ENCODE measurements around the gene ZBTB34. TPM values are rescaled to one million over a fixed set of nuclear protein-coding genes. Genes with fewer than 3 reads are reported as not detected.

Gene ZBTB34
- total and polyA plus RNA-seq, 2 of the 4 experiments (the other 2 are of a cell fraction), result 2.7 to 3.1 TPM

DNA sequence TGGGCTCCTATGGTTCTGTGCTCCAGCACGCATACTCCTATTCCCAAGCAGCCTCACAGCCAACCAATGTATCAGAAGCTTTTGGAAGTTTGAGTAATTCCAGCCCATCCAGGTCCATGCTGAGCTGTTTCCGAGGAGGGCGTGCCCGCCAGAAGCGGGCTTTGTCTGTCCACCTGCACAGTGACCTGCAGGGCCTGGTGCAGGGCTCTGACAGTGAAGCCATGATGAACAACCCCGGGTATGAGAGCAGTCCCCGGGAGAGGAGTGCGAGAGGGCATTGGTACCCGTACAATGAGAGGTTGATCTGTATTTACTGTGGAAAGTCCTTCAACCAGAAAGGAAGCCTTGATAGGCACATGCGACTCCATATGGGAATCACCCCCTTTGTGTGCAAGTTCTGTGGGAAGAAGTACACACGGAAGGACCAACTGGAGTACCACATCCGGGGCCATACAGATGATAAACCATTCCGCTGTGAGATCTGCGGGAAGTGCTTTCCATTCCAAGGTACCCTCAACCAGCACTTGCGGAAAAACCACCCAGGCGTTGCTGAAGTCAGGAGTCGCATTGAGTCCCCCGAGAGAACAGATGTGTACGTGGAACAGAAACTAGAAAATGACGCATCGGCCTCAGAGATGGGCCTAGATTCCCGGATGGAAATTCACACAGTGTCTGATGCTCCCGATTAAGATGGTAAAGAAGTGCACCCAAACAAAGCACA, 19.9 kb downstream of the ZBTB34 start:
- intact Hi-C loops (cut with micrococcal nuclease) (no loop called here), in situ Hi-C loops (cut with MboI; ENCODE audit: low sequenced_read_pairs) (no loop called here), dilution Hi-C loops (cut with HindIII; ENCODE audit: low sequenced_read_pairs, unreplicated experiment) (no loop called here)
- ATAC-seq (ENCODE audit: low read depth) (no peak), DNase-seq (no peak)
- H3K27ac ChIP-seq (ENCODE audit: insufficient read depth, low read length), result no peak overlapping the region
- H2AFZ ChIP-seq (replicated peaks; ENCODE audit: low read length, poor library complexity), result no peak overlapping the region
- no peak overlapping the region for H3K23ac ChIP-seq (ENCODE audit: low read depth, low read length)
- no peak overlapping the region for H3K14ac ChIP-seq (replicated peaks; ENCODE audit: low read depth, low read length)
- peaks cover 47% of the 10 kb centered on the region for H4K20me1 ChIP-seq (ENCODE audit: insufficient read depth, low read length)
- H3K18ac ChIP-seq (ENCODE audit: low read depth, low read length), result no peak overlapping the region
- peaks cover 3% of the 10 kb centered on the region for H3K4me1 ChIP-seq (ENCODE audit: control insufficient read depth, insufficient read depth, low read length)
- H3K27me3 ChIP-seq (ENCODE audit: control insufficient read depth, insufficient read depth, low read length), result no peaks in the 10 kb centered on the region
- H2BK5ac ChIP-seq (ENCODE audit: low read depth, low read length, poor library complexity, severe bottlenecking), result no peak overlapping the region
- no peak overlapping the region for H3K4ac ChIP-seq (ENCODE audit: low read depth, low read length)
- H4K5ac ChIP-seq (ENCODE audit: low read depth, low read length), result no peak overlapping the region
- no peak overlapping the region for H3K56ac ChIP-seq (ENCODE audit: extremely low read depth, insufficient read depth, low read length)
- WGBS, 2 experiments (ENCODE audit: extremely low coverage in 2 of 2, insufficient read length in 1 of 2), result 99% methylated on average over 8 of the region's 23 CpGs; no CpG with 5 or more reads in 1 of the 2 experiments
- peaks cover 6% of the 10 kb centered on the region; the same call in 1 of the 2 replicates for H3K9me1 ChIP-seq (ENCODE audit: insufficient read depth, low read length)
- BruUV-seq (replicated peaks), result no TSS peak
- H4K91ac ChIP-seq (ENCODE audit: insufficient read depth, low read depth, low read length), result no peak overlapping the region
- H3K9me3 ChIP-seq (ENCODE audit: control insufficient read depth, insufficient read depth, low read length), result no peaks in the 10 kb centered on the region
- no peak overlapping the region for H2BK120ac ChIP-seq (ENCODE audit: low read depth, low read length)
- peaks cover 36 to 71% of the 10 kb centered on the region in 2 experiments for H3K79me1 ChIP-seq (ENCODE audit: low read depth in 1 of 2, low read length in 2 of 2)
- ChIA-PET CTCF (no interaction called here), POLR2A (ENCODE audit: unreplicated experiment) (no interaction called here)
- H3K9ac ChIP-seq (ENCODE audit: low read depth, low read length), result no peak overlapping the region
- H2BK20ac ChIP-seq (ENCODE audit: low read depth, low read length), result no peak overlapping the region
- TF ChIP-seq, protein P1, sequence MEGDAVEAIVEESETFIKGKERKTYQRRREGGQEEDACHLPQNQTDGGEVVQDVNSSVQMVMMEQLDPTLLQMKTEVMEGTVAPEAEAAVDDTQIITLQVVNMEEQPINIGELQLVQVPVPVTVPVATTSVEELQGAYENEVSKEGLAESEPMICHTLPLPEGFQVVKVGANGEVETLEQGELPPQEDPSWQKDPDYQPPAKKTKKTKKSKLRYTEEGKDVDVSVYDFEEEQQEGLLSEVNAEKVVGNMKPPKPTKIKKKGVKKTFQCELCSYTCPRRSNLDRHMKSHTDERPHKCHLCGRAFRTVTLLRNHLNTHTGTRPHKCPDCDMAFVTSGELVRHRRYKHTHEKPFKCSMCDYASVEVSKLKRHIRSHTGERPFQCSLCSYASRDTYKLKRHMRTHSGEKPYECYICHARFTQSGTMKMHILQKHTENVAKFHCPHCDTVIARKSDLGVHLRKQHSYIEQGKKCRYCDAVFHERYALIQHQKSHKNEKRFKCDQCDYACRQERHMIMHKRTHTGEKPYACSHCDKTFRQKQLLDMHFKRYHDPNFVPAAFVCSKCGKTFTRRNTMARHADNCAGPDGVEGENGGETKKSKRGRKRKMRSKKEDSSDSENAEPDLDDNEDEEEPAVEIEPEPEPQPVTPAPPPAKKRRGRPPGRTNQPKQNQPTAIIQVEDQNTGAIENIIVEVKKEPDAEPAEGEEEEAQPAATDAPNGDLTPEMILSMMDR (conservative IDR thresholded peaks at IDR 0.05; ENCODE audit: low read depth, low read length), result no peak
- TF ChIP-seq SMC3 (IDR thresholded peaks at IDR 0.05; ENCODE audit: low read depth, low read length) (no peak), BHLHE40 (IDR thresholded peaks at IDR 0.05; ENCODE audit: low read depth, low read length) (no peak), MAFK (IDR thresholded peaks at IDR 0.05; ENCODE audit: low read depth, low read length) (no peak), RAD21 (IDR thresholded peaks at IDR 0.05; ENCODE audit: low read length) (no peak), CEBPB (IDR thresholded peaks at IDR 0.05; ENCODE audit: low read depth, low read length) (no peak), RCOR1 (IDR thresholded peaks at IDR 0.05; ENCODE audit: insufficient replicate concordance, low read length) (no peak), MAZ (IDR thresholded peaks at IDR 0.05; ENCODE audit: borderline replicate concordance, low read depth, low read length) (no peak), RFX5 (IDR thresholded peaks at IDR 0.05; ENCODE audit: low read depth, low read length) (no peak), CHD1 (IDR thresholded peaks at IDR 0.05; ENCODE audit: low read depth, low read length) (no peak), FOS (IDR thresholded peaks at IDR 0.05; ENCODE audit: low read depth, low read length) (no peak)
- TF ChIP-seq, protein P2, sequence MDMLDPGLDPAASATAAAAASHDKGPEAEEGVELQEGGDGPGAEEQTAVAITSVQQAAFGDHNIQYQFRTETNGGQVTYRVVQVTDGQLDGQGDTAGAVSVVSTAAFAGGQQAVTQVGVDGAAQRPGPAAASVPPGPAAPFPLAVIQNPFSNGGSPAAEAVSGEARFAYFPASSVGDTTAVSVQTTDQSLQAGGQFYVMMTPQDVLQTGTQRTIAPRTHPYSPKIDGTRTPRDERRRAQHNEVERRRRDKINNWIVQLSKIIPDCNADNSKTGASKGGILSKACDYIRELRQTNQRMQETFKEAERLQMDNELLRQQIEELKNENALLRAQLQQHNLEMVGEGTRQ (IDR thresholded peaks at IDR 0.05; ENCODE audit: low read depth, low read length), result no peak
- TF ChIP-seq, protein P3, sequence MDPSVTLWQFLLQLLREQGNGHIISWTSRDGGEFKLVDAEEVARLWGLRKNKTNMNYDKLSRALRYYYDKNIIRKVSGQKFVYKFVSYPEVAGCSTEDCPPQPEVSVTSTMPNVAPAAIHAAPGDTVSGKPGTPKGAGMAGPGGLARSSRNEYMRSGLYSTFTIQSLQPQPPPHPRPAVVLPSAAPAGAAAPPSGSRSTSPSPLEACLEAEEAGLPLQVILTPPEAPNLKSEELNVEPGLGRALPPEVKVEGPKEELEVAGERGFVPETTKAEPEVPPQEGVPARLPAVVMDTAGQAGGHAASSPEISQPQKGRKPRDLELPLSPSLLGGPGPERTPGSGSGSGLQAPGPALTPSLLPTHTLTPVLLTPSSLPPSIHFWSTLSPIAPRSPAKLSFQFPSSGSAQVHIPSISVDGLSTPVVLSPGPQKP (IDR thresholded peaks at IDR 0.05; ENCODE audit: borderline replicate concordance, low read depth, low read length), result no peak
- no peak overlapping the region for H2BK15ac ChIP-seq (ENCODE audit: low read depth, low read length)
- H3K36me3 ChIP-seq (ENCODE audit: control insufficient read depth, insufficient read depth, low read length), result peaks cover 28% of the 10 kb centered on the region
- H3K4me2 ChIP-seq (ENCODE audit: low read depth, low read length), result no peak overlapping the region
- H4K8ac ChIP-seq (ENCODE audit: low read depth in 2 of 2, low read length in 2 of 2), result no peak overlapping the region
- no peak overlapping the region for H2AK5ac ChIP-seq (ENCODE audit: low read depth, low read length)
- H2AK9ac ChIP-seq (replicated peaks; ENCODE audit: low read depth, low read length, poor library complexity), result no peak overlapping the region
- no peak overlapping the region for H3K4me3 ChIP-seq (ENCODE audit: insufficient read depth, low read depth, low read length)
